ENCODE results near the gene OSMR.
A peak's percentile ranks its signal among the peaks of the same experiment; 100 is the strongest.

The OSMR gene

DNA sequence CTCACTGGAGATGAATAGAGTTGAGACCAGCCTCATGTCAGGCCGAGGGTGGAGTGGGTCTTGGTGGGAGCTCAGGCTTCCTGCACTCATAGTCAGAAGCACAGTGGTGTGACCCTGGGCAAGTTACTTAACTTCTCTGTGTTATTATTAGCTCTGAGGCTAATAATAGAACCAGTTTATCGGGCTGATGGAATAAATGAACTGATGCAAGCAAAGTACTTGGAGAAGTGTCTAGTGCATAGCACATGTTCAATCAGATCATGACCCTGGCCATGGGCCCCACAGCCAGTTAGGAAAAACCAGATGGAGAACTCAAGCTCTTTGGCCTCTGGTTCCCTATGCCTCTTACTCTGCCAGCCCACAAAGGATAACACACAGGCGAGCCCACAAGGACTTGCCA lies 45.3 kb upstream of the OSMR start:
- Histone ChIP-seq H3K4ac (ENCODE audit: low read depth, low read length) (no peak overlapping the region), H2AK5ac (ENCODE audit: low read length) (no peak overlapping the region), H4K91ac (ENCODE audit: low read depth, low read length) (no peak overlapping the region), H2BK12ac (ENCODE audit: low read length) (no peak overlapping the region), H3K4me2 (ENCODE audit: low read length) (no peak overlapping the region), H2BK5ac (ENCODE audit: low read depth, low read length, poor library complexity) (no peak overlapping the region), H3K79me1 (ENCODE audit: low read length) (no peaks in the 10 kb centered on the region), H3K9me3 (ENCODE audit: insufficient read depth, low read depth, low read length) (peaks cover 2% of the 10 kb centered on the region), H4K8ac (ENCODE audit: low read depth, low read length) (no peak overlapping the region), H3K9ac (ENCODE audit: low read length) (no peak overlapping the region), H3K4me3 (ENCODE audit: low read depth, low read length) (no peak overlapping the region), H3K79me2 (ENCODE audit: control insufficient read depth, insufficient read depth, low read length, poor library complexity) (no peaks in the 10 kb centered on the region), H4K12ac (ENCODE audit: low read depth, low read length) (no peak overlapping the region), H3K14ac (ENCODE audit: low read length) (no peak overlapping the region), H3K18ac (ENCODE audit: low read length) (no peak overlapping the region), H3K27me3 (ENCODE audit: insufficient read depth, low read length) (no peaks in the 10 kb centered on the region), H3K23ac (ENCODE audit: low read length) (no peak overlapping the region), H2BK120ac (ENCODE audit: insufficient read depth, low read length, poor library complexity) (no peak overlapping the region), H2AFZ (ENCODE audit: insufficient read depth, low read length, poor library complexity) (no peak overlapping the region), H3K4me1 (ENCODE audit: control insufficient read depth in 1 of 2, insufficient read depth in 2 of 2, low read length in 2 of 2) (no peaks in the 10 kb centered on the region), H3K27ac (ENCODE audit: low read depth, low read length) (no peak overlapping the region), H3K36me3 (ENCODE audit: control insufficient read depth in 1 of 2, insufficient read depth in 2 of 2, low read length in 2 of 2) (no peaks in the 10 kb centered on the region)
- no peak for DNase-seq
- no CpG with 5 or more reads among the region's 3 CpGs for WGBS (ENCODE audit: extremely low coverage, insufficient coverage, insufficient read length)

- H3K4ac ChIP-seq (ENCODE audit: low read depth, low read length), result no peak overlapping the region
- no peak overlapping the region for H3K4me3 ChIP-seq (ENCODE audit: low read depth, low read length)
- no peaks in the 10 kb centered on the region for H3K4me1 ChIP-seq (ENCODE audit: control insufficient read depth in 1 of 2, insufficient read depth in 2 of 2, low read length in 2 of 2)
- no peak overlapping the region for H3K18ac ChIP-seq (ENCODE audit: low read length)
- no peak overlapping the region for H4K12ac ChIP-seq (ENCODE audit: low read depth, low read length)
- H2BK120ac ChIP-seq (ENCODE audit: insufficient read depth, low read length, poor library complexity), result no peak overlapping the region
- no peak overlapping the region for H3K27ac ChIP-seq (ENCODE audit: low read depth, low read length)
- DNase-seq, result no peak
- no peak overlapping the region for H2BK12ac ChIP-seq (ENCODE audit: low read length)
- H3K79me2 ChIP-seq (ENCODE audit: control insufficient read depth, insufficient read depth, low read length, poor library complexity), result no peaks in the 10 kb centered on the region
- no peak overlapping the region for H2AK5ac ChIP-seq (ENCODE audit: low read length)
- WGBS (ENCODE audit: extremely low coverage, insufficient coverage, insufficient read length), result no CpG with 5 or more reads among the region's 4 CpGs
- no peak overlapping the region for H4K91ac ChIP-seq (ENCODE audit: low read depth, low read length)
- H3K27me3 ChIP-seq (ENCODE audit: insufficient read depth, low read length), result no peaks in the 10 kb centered on the region
- no peak overlapping the region for H3K23ac ChIP-seq (ENCODE audit: low read length)
- H3K9ac ChIP-seq (ENCODE audit: low read length), result no peak overlapping the region
- H3K79me1 ChIP-seq (ENCODE audit: low read length), result no peaks in the 10 kb centered on the region
- H3K4me2 ChIP-seq (ENCODE audit: low read length), result no peak overlapping the region
- no peaks in the 10 kb centered on the region for H3K36me3 ChIP-seq (ENCODE audit: control insufficient read depth in 1 of 2, insufficient read depth in 2 of 2, low read length in 2 of 2)
- H2AFZ ChIP-seq (ENCODE audit: insufficient read depth, low read length, poor library complexity), result no peak overlapping the region
- no peak overlapping the region for H3K14ac ChIP-seq (ENCODE audit: low read length)
- H2BK5ac ChIP-seq (ENCODE audit: low read depth, low read length, poor library complexity), result no peak overlapping the region
- H3K9me3 ChIP-seq (ENCODE audit: insufficient read depth, low read depth, low read length), result peaks cover 2% of the 10 kb centered on the region
- H4K8ac ChIP-seq (ENCODE audit: low read depth, low read length), result no peak overlapping the region
Measured at GRCh38 chr5:38802125-38802524, 43.7 kb upstream of the OSMR start.

- H3K4me1 ChIP-seq (ENCODE audit: control insufficient read depth in 1 of 2, insufficient read depth in 2 of 2, low read length in 2 of 2), result no peaks in the 10 kb centered on the region
- no peak overlapping the region for H3K4me3 ChIP-seq (ENCODE audit: low read depth, low read length)
- H2BK5ac ChIP-seq (ENCODE audit: low read depth, low read length, poor library complexity), result no peak overlapping the region
- H4K91ac ChIP-seq (ENCODE audit: low read depth, low read length), result no peak overlapping the region
- H4K8ac ChIP-seq (ENCODE audit: low read depth, low read length), result no peak overlapping the region
- no peaks in the 10 kb centered on the region for H3K79me2 ChIP-seq (ENCODE audit: control insufficient read depth, insufficient read depth, low read length, poor library complexity)
- H3K27me3 ChIP-seq (ENCODE audit: insufficient read depth, low read length), result no peaks in the 10 kb centered on the region
- no peak overlapping the region for H2BK12ac ChIP-seq (ENCODE audit: low read length)
- no peak overlapping the region for H3K4ac ChIP-seq (ENCODE audit: low read depth, low read length)
- H3K4me2 ChIP-seq (ENCODE audit: low read length), result no peak overlapping the region
- no peak overlapping the region for H3K9ac ChIP-seq (ENCODE audit: low read length)
- no peak for DNase-seq
- no peaks in the 10 kb centered on the region for H3K36me3 ChIP-seq (ENCODE audit: control insufficient read depth in 1 of 2, insufficient read depth in 2 of 2, low read length in 2 of 2)
- no peak overlapping the region for H3K18ac ChIP-seq (ENCODE audit: low read length)
- no peak overlapping the region for H4K12ac ChIP-seq (ENCODE audit: low read depth, low read length)
- no peaks in the 10 kb centered on the region for H3K79me1 ChIP-seq (ENCODE audit: low read length)
- no CpG with 5 or more reads among the region's 6 CpGs for WGBS (ENCODE audit: extremely low coverage, insufficient coverage, insufficient read length)
- H3K14ac ChIP-seq (ENCODE audit: low read length), result no peak overlapping the region
- H2AFZ ChIP-seq (ENCODE audit: insufficient read depth, low read length, poor library complexity), result no peak overlapping the region
- H3K27ac ChIP-seq (ENCODE audit: low read depth, low read length), result no peak overlapping the region
- H3K9me3 ChIP-seq (ENCODE audit: insufficient read depth, low read depth, low read length), result peaks cover 2% of the 10 kb centered on the region
- no peak overlapping the region for H2AK5ac ChIP-seq (ENCODE audit: low read length)
- no peak overlapping the region for H3K23ac ChIP-seq (ENCODE audit: low read length)
- H2BK120ac ChIP-seq (ENCODE audit: insufficient read depth, low read length, poor library complexity), result no peak overlapping the region
Measured at GRCh38 chr5:38803246-38803645, 42.6 kb upstream of the OSMR start.

DNA sequence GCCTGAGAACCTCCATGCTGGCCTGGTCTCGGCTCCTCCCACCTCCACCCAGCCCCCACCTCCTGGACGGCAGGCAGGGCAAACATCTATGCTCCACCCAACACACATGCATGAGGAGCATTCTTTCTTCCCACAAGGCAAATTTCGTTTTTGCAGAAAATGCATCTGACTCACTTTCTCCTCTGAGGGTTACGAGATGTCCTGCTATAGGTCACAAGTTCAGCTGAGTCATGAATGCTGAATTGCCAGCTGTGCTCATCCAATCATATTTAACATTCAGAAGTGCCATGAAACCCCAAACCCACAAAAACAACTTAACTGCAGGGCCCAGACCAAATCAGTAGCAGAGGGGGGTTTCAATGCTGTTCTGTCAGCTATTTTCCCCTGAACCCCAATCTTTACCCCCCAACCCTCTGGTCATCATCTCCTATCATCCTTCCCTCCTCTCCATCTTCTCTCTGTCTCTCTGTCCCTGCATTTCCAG lies 39.0 kb upstream of the OSMR start:
- Histone ChIP-seq H3K14ac (ENCODE audit: low read length) (no peak overlapping the region), H3K4me1 (ENCODE audit: control insufficient read depth in 1 of 2, insufficient read depth in 2 of 2, low read length in 2 of 2) (peaks cover 0 to 3% of the 10 kb centered on the region in 2 experiments), H3K27me3 (ENCODE audit: insufficient read depth, low read length) (no peaks in the 10 kb centered on the region), H2BK12ac (ENCODE audit: low read length) (no peak overlapping the region), H3K79me2 (ENCODE audit: control insufficient read depth, insufficient read depth, low read length, poor library complexity) (no peaks in the 10 kb centered on the region), H3K9me3 (ENCODE audit: insufficient read depth, low read depth, low read length) (no peaks in the 10 kb centered on the region), H3K36me3 (ENCODE audit: control insufficient read depth in 1 of 2, insufficient read depth in 2 of 2, low read length in 2 of 2) (no peaks in the 10 kb centered on the region), H4K12ac (ENCODE audit: low read depth, low read length) (no peak overlapping the region), H3K9ac (ENCODE audit: low read length) (no peak overlapping the region), H3K4me2 (ENCODE audit: low read length) (no peak overlapping the region), H2BK5ac (ENCODE audit: low read depth, low read length, poor library complexity) (no peak overlapping the region), H3K18ac (ENCODE audit: low read length) (no peak overlapping the region), H3K4me3 (ENCODE audit: low read depth, low read length) (no peak overlapping the region), H3K79me1 (ENCODE audit: low read length) (peaks cover 2% of the 10 kb centered on the region), H3K23ac (ENCODE audit: low read length) (no peak overlapping the region), H3K4ac (ENCODE audit: low read depth, low read length) (no peak overlapping the region), H2AK5ac (ENCODE audit: low read length) (no peak overlapping the region), H3K27ac (ENCODE audit: low read depth, low read length) (no peak overlapping the region), H2BK120ac (ENCODE audit: insufficient read depth, low read length, poor library complexity) (no peak overlapping the region), H4K91ac (ENCODE audit: low read depth, low read length) (no peak overlapping the region), H2AFZ (ENCODE audit: insufficient read depth, low read length, poor library complexity) (no peak overlapping the region), H4K8ac (ENCODE audit: low read depth, low read length) (no peak overlapping the region)
- DNase-seq, result peak; percentile 84 to 94
- no CpG with 5 or more reads among the region's 4 CpGs for WGBS (ENCODE audit: extremely low coverage, insufficient coverage, insufficient read length)

Data from trophoblast cell (in vitro differentiated cells and primary cell).